Thyroid gland (tissue), 4 donors: ENCODE data around the gene KRT39.

ENCODE experiments used
- POLR2A ChIP-seq, 2 donors: fragments of 450-650 bp; IDR thresholded peaks; one replicate each; pipeline ENCODE4 v1.6.1; 2017; ENCODE audit warnings: antibody characterized with exemption in 2 of 2, mild to moderate bottlenecking in 2 of 2, moderate library complexity in 1 of 2
- TF ChIP-seq, protein P1 (sequence below), 6 experiments: fragments of 200-600 bp in 3 of 6; fragments of 450-650 bp in 3 of 6; sonication (generic) in 3 of 6; IDR thresholded peaks; one replicate each; pipeline ENCODE4 v1.5.1; 2016 to 2019; ENCODE audit warnings: antibody characterized with exemption in 6 of 6, mild to moderate bottlenecking in 2 of 6, inconsistent platforms in 1 of 6, moderate library complexity in 1 of 6

- TF ChIP-seq, protein P1, sequence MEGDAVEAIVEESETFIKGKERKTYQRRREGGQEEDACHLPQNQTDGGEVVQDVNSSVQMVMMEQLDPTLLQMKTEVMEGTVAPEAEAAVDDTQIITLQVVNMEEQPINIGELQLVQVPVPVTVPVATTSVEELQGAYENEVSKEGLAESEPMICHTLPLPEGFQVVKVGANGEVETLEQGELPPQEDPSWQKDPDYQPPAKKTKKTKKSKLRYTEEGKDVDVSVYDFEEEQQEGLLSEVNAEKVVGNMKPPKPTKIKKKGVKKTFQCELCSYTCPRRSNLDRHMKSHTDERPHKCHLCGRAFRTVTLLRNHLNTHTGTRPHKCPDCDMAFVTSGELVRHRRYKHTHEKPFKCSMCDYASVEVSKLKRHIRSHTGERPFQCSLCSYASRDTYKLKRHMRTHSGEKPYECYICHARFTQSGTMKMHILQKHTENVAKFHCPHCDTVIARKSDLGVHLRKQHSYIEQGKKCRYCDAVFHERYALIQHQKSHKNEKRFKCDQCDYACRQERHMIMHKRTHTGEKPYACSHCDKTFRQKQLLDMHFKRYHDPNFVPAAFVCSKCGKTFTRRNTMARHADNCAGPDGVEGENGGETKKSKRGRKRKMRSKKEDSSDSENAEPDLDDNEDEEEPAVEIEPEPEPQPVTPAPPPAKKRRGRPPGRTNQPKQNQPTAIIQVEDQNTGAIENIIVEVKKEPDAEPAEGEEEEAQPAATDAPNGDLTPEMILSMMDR (IDR thresholded peaks at IDR 0.05): no peak
- TF ChIP-seq POLR2A (IDR thresholded peaks at IDR 0.05): no peak
Measured at GRCh38 chr17:40986920-40987319, 20.2 kb upstream of the KRT39 start.
